ENCODE results near the gene RASL12.

RASL12 gene

GRCh38 chr15:65092911-65093792 is 25.4 kb upstream of the RASL12 start:
- no peak for DNase-seq (ENCODE audit: low read depth)

DNA sequence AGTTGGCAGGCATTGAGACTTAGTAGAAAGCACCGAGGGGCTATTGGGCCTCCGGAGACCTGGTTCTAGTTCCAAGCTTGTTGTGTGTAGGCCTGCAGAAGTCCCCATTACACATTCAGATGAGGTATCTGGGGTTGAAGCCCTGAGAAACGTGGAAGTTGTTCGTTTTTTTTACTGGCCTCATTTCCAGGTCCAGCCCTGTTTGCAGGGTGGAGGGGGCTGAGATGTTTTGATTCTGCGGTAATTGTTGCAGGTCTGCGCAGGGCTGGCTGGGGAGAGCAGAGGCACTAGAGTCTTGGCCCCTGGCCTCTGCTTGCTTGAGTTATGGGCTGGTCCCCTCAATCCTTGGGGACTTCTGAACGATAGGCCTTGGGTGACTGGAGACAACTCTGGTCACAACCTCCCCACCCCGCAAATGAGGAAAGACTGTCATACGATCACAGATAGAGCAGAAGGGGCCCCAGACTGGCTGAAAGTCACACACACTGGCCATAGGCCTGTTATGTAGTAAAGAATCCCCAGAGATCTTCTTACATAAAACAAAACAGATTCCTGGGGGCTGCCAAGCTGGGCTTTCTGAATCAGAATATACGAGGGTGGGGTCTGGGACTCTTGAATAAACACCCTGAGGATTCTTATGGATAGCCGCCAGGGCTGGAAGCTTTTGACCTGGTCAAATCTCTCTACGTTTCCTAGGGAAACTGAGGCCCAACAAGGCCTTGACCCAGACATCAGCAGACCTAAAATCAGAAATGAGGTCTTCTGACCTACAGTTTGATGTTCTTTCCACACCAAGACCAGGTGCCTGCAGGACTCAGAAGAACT is 24.4 kb upstream of the RASL12 start:
- DNase-seq (ENCODE audit: low read depth): no peak

- no peak for DNase-seq (ENCODE audit: low read depth)
Measured at GRCh38 chr15:65089206-65089824, 21.5 kb upstream of the RASL12 start.

GRCh38 chr15:65088643-65089021 is 20.8 kb upstream of the RASL12 start:
- no peak for DNase-seq (ENCODE audit: low read depth)

- DNase-seq (ENCODE audit: low read depth): no peak
Measured at GRCh38 chr15:65087873-65088642, 20.3 kb upstream of the RASL12 start.

GRCh38 chr15:65087411-65087810 is 19.6 kb upstream of the RASL12 start:
- DNase-seq (ENCODE audit: low read depth): no peak

DNA sequence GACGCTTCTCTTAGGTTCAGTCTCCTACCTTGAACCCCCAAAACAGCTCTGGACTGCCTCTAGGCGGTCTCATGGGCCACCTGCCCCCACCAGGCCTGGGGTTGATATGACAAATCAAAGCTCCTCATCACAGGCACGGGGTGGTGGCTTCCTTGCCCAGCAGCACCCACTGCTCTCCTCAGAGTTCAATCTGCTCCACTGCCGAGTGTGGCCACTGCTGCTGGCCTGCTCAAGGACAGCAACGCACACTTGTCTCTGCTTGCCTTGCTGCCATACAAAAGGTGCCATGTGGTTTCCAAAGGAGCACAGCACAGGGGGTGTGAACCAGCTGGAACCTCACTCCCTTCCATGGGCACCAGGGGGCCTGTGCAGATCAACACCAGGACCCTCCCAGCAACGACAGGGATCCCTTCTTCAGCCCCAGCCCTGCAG is 18.9 kb upstream of the RASL12 start:
- no peak for DNase-seq (ENCODE audit: low read depth)

GRCh38 chr15:65085990-65086679 is 18.3 kb upstream of the RASL12 start:
- no peak for DNase-seq (ENCODE audit: low read depth)

DNA sequence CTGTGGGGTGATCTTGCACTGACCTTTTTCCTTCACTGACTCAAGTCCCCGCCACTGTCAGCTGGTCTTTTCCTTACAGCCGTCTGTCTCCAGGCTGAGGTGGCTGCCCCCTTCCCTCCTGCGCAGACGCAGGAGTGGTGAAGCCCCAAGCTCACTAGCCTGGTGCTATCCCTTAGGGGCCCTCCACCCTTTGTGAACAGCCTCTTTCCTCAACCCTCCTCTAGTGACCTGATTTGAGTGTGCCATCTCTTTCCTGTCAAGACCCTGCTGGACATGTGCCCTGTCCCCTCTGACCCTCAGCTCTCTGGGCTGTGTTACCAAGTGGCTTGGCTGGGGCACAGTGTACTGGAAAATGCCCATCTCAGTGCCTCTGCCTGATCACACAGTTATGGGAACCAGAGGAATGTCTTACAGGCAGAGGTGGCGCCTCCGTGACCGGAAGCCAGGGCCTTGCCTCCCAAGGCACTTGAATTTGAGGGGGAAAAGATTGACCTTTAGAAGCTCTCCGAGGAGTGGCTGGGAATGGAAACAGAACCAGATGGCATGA is 17.5 kb upstream of the RASL12 start:
- no peak for DNase-seq (ENCODE audit: low read depth)

DNA sequence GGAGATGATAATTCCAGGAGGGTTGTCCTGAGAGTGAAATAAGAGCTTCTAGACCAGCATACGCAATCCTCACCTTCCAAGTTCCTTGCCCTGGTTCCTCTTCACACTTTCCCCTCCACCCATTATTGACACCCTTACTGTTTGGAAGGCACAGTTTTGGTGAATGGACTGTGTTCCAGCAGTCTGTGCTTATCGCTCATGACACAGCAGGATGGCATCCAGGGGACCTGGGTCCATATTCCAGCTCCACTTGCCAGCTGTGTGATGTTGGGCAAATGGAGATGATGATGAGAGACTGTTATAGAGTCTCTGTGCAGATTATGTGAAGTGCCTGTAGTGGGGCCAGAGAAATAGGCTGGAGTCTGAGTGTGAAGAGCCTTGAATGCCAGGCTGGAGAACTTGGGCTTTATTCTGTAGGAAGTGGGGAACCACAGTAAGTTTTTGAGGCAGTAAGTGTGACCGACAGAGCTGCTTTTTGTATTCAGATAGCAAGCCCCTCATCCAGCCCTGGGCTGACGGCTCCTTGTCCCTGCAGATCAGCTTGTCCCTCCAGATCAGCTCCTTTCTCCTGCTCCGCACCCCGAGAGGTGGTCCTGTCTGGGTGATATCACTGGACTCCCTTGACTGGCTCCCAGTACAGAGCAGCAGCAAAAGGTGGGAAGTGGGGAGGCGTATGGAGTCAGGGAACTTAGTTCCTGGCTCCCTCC is 16.9 kb upstream of the RASL12 start:
- DNase-seq (ENCODE audit: low read depth): no peak

DNA sequence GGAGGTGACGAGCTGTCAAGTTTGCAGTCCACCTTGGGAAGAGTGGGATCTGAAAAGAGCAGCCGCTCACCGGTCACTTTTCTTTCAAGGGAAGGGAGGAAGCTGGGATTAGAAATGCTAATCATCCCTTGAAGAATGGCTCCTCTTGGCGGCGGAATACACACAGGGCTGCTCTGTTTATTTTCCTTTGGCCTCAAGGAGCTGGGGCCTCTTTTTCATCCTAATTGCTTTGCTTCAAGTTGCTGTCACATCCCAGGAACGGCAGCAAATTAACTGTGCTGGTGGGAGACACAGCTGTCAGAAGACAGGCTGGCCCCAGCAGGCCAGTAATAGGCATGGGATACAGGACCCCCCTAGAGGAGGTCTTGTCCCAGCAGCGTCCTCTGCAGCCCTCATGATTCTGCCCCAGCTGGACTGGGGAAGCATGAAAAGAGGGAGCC is 15.5 kb upstream of the RASL12 start:
- no peak for DNase-seq (ENCODE audit: low read depth)

GRCh38 chr15:65082303-65082953 is 14.6 kb upstream of the RASL12 start:
- no peak for DNase-seq (ENCODE audit: low read depth)

GRCh38 chr15:65081758-65082157 is 14.0 kb upstream of the RASL12 start:
- no peak for DNase-seq (ENCODE audit: low read depth)

GRCh38 chr15:65081270-65081669 is 13.5 kb upstream of the RASL12 start:
- DNase-seq (ENCODE audit: low read depth): no peak

DNA sequence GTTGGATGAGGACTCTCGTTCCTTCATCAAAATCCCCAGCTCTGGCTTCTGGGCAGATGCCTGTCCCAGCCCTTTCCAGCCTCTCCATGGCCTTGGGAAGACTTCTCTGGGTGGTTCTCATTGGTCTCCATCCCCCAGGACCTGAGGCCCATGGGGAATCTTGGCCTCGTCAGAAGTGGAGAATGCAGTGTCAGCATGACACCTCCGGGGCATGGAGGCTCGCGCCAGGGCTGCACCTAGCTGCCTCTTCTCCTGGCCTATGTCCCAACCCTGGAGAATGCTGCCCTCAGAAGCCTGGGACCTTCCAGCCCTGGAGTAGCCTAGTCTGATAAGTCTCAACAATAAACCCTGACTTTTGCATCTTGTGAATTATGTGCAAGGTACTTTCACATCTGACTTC is 11.8 kb upstream of the RASL12 start:
- no peak for DNase-seq (ENCODE audit: low read depth)

DNA sequence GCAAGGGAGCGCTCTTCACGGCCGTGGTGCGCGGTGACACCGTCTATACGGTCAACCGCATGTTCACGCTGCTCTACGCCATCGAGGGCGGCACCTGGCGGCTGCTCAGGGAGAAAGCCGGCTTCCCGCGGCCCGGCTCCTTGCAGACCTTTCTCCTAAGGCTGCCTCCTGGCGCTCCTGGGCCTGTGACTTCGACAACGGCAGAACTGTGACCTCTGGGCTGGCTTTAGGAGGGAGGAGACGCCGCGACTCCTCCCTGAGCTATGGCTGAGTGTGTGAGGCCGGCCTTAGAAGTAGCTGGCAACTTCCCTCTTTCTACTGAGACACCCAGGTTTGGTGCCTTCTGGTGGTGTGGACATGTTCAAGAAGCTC is 10.2 kb upstream of the RASL12 start:
- DNase-seq (ENCODE audit: low read depth): no peak

GRCh38 chr15:65077291-65077980 is 9.6 kb upstream of the RASL12 start:
- no peak for DNase-seq (ENCODE audit: low read depth)

- DNase-seq (ENCODE audit: low read depth): no peak
Measured at GRCh38 chr15:65076486-65077290, 8.9 kb upstream of the RASL12 start, which contains the start of gene KBTBD13. Gene KBTBD13, plus strand, starts transcription at chr15:65076746. Its CDS starts 70 bp downstream, at chr15:65076816.

All from HS-5 (cell line).